HEK293 (cell line): ENCODE data around the gene C10orf88.

Source experiments
- FEZF1 ChIP-seq: fragments of 450-650 bp; formaldehyde crosslinking; IDR thresholded peaks from 2 replicates; pipeline ENCODE4 v1.5.1; 2016; ENCODE audit warnings: missing biosample characterization, missing genetic modification characterization
- GFI1B ChIP-seq: fragments of 450-650 bp; formaldehyde crosslinking; IDR thresholded peaks from 2 replicates; pipeline ENCODE4 v1.5.1; 2016; ENCODE audit warnings: missing biosample characterization, missing genetic modification characterization
- KLF9 ChIP-seq: fragments of 450-650 bp; formaldehyde crosslinking; IDR thresholded peaks from 2 replicates; pipeline ENCODE4 v1.5.1; 2016; ENCODE audit warnings: missing biosample characterization, missing genetic modification characterization, low read depth
- SCRT1 ChIP-seq: fragments of 450-650 bp; formaldehyde crosslinking; IDR thresholded peaks from 2 replicates; pipeline ENCODE4 v1.5.1; 2016; ENCODE audit warnings: missing biosample characterization, missing genetic modification characterization, borderline replicate concordance
- ZBTB17 ChIP-seq: fragments of 450-650 bp; formaldehyde crosslinking; IDR thresholded peaks from 2 replicates; pipeline ENCODE4 v1.5.1; 2016; ENCODE audit warnings: missing biosample characterization, missing genetic modification characterization
- ZBTB20 ChIP-seq: fragments of 450-650 bp; formaldehyde crosslinking; IDR thresholded peaks from 2 replicates; pipeline ENCODE4 v1.5.1; 2016; ENCODE audit warnings: missing biosample characterization, missing genetic modification characterization
- ZBTB21 ChIP-seq: fragments of 450-650 bp; formaldehyde crosslinking; IDR thresholded peaks from 2 replicates; pipeline ENCODE4 v1.5.1; 2017; ENCODE audit warnings: missing biosample characterization, missing genetic modification characterization
- ZEB2 ChIP-seq: fragments of 450-650 bp; formaldehyde crosslinking; IDR thresholded peaks from 2 replicates; pipeline ENCODE4 v1.5.1; 2016; ENCODE audit warnings: missing biosample characterization, missing genetic modification characterization
- ZFP3 ChIP-seq: fragments of 450-650 bp; formaldehyde crosslinking; IDR thresholded peaks from 2 replicates; pipeline ENCODE4 v1.5.1; 2016; ENCODE audit warnings: low read depth, missing biosample characterization, missing genetic modification characterization
- ZNF121 ChIP-seq: fragments of 450-650 bp; formaldehyde crosslinking; IDR thresholded peaks from 2 replicates; pipeline ENCODE4 v1.5.1; 2016; ENCODE audit warnings: missing biosample characterization, missing genetic modification characterization
- ZNF2 ChIP-seq: fragments of 450-650 bp; formaldehyde crosslinking; IDR thresholded peaks from 2 replicates; pipeline ENCODE4 v1.5.1; 2016; ENCODE audit warnings: missing biosample characterization, missing genetic modification characterization
- ZNF24 ChIP-seq: fragments of 450-650 bp; formaldehyde crosslinking; IDR thresholded peaks from 2 replicates; pipeline ENCODE4 v1.5.1; 2016; ENCODE audit warnings: missing biosample characterization, missing genetic modification characterization
- ZNF292 ChIP-seq: fragments of 450-650 bp; formaldehyde crosslinking; IDR thresholded peaks from 2 replicates; pipeline ENCODE4 v1.5.1; 2016; ENCODE audit warnings: low read depth, missing biosample characterization, missing genetic modification characterization, borderline replicate concordance
- ZNF341 ChIP-seq: fragments of 450-650 bp; formaldehyde crosslinking; IDR thresholded peaks from 2 replicates; pipeline ENCODE4; 2016; ENCODE audit warnings: low read depth, missing biosample characterization, missing genetic modification characterization
- ZNF391 ChIP-seq: fragments of 450-650 bp; formaldehyde crosslinking; IDR thresholded peaks from 2 replicates; pipeline ENCODE4 v1.5.1; 2016; ENCODE audit warnings: low read depth, missing biosample characterization, missing genetic modification characterization, borderline replicate concordance
- ZNF514 ChIP-seq: fragments of 450-650 bp; formaldehyde crosslinking; IDR thresholded peaks from 2 replicates; pipeline ENCODE4 v1.5.1; 2016; ENCODE audit warnings: missing biosample characterization, missing genetic modification characterization
- ZNF521 ChIP-seq: fragments of 450-650 bp; formaldehyde crosslinking; IDR thresholded peaks from 2 replicates; pipeline ENCODE4 v1.5.1; 2017; ENCODE audit warnings: missing biosample characterization, mild to moderate bottlenecking, missing genetic modification characterization
- ZNF548 ChIP-seq: fragments of 450-650 bp; formaldehyde crosslinking; IDR thresholded peaks from 2 replicates; pipeline ENCODE4 v1.5.1; 2016; ENCODE audit warnings: missing biosample characterization, missing genetic modification characterization
- ZNF549 ChIP-seq: fragments of 450-650 bp; IDR thresholded peaks from 2 replicates; pipeline ENCODE4 v1.5.1; 2018; ENCODE audit warnings: missing biosample characterization, missing genetic modification characterization, mild to moderate bottlenecking, inconsistent platforms, moderate library complexity
- ZNF555 ChIP-seq: fragments of 450-650 bp; formaldehyde crosslinking; conservative IDR thresholded peaks from 2 replicates; pipeline ENCODE4 v1.5.1; 2017; ENCODE audit warnings: missing biosample characterization, mild to moderate bottlenecking, missing genetic modification characterization, inconsistent platforms
- ZNF558 ChIP-seq: fragments of 450-650 bp; formaldehyde crosslinking; IDR thresholded peaks from 2 replicates; pipeline ENCODE4 v1.5.1; 2016; ENCODE audit warnings: missing biosample characterization, missing genetic modification characterization
- ZNF623 ChIP-seq: fragments of 450-650 bp; formaldehyde crosslinking; IDR thresholded peaks from 2 replicates; pipeline ENCODE4 v1.5.1; 2016; ENCODE audit warnings: missing biosample characterization, missing genetic modification characterization
- ZNF629 ChIP-seq: fragments of 450-650 bp; formaldehyde crosslinking; IDR thresholded peaks from 2 replicates; pipeline ENCODE4 v1.5.1; 2017; ENCODE audit warnings: missing biosample characterization, missing genetic modification characterization
- ZNF830 ChIP-seq: fragments of 450-650 bp; IDR thresholded peaks from 2 replicates; pipeline ENCODE4 v1.5.0; 2018; ENCODE audit warnings: missing biosample characterization, missing genetic modification characterization, low read depth, mild to moderate bottlenecking, moderate library complexity
- ZNF843 ChIP-seq: fragments of 450-650 bp; formaldehyde crosslinking; IDR thresholded peaks from 2 replicates; pipeline ENCODE4 v1.5.1; 2016; ENCODE audit warnings: missing biosample characterization, missing genetic modification characterization
- TF ChIP-seq, protein P1 (sequence below): fragments of 450-650 bp; formaldehyde crosslinking; IDR thresholded peaks from 2 replicates; pipeline ENCODE4 v1.5.1; 2016; ENCODE audit warnings: missing biosample characterization, missing genetic modification characterization
- TF ChIP-seq, protein P2 (sequence below): fragments of 450-650 bp; formaldehyde crosslinking; IDR thresholded peaks from 2 replicates; pipeline ENCODE4 v1.5.1; 2017; ENCODE audit warnings: missing biosample characterization, missing genetic modification characterization
- TF ChIP-seq, protein P3 (sequence below): fragments of 450-650 bp; formaldehyde crosslinking; IDR thresholded peaks from 2 replicates; pipeline ENCODE4 v1.5.1; 2016; ENCODE audit warnings: missing biosample characterization, missing genetic modification characterization
- TF ChIP-seq, protein P4 (sequence below): fragments of 450-650 bp; formaldehyde crosslinking; IDR thresholded peaks from 2 replicates; pipeline ENCODE4 v1.5.1; 2016; ENCODE audit warnings: missing biosample characterization, missing genetic modification characterization
- TF ChIP-seq, protein P5 (sequence below): fragments of 450-650 bp; formaldehyde crosslinking; IDR thresholded peaks from 2 replicates; pipeline ENCODE4 v1.5.1; 2016; ENCODE audit warnings: missing biosample characterization, missing genetic modification characterization

C10orf88 gene

DNA sequence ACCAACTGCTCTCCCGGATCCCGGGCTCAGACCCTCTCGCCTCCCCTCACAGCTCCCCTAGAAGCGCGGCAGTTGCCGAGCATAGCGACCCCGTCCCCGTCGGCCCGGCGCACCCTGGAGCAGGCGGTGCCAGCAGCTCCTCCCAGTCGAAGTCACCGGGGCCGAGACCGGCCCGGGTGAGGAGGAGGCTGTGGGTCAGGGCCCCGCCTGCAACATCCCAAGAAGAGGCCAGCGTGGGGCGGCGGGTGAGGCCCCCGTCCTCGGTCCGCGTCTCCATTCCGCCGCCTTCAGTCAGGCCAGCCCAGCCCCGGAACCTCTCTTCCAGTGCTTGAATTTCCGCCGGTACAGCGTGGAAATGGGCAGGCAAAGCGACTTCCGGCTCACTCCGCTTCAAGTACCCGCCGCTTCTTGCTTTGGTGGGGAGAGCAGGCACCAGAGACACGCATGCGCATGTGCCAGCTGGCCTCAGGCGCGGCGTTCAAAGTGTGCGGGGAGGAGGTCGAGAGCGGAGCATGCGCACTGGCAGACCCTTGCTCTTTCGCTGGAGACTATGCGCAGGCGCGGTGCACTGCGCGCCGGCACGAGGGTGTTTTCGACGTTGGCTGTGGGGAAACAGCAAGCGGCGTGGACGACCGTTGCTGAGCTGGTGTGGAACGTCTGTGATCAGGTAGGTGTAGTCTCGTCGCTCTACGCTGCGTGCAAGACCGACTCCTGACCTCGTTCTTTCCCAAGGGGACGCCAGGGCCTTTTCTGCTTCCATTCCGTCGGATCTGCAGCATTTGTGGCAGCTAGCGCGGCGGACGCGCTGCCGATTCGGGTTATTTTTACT lies at the start of gene C10orf88 (continued):
- TF ChIP-seq ZNF558 (tag by site-specific recombination), result no peak; the same call in 1 of the 2 replicates
- TF ChIP-seq ZNF830 (tag by site-specific recombination), result no peak
- TF ChIP-seq, protein P1, sequence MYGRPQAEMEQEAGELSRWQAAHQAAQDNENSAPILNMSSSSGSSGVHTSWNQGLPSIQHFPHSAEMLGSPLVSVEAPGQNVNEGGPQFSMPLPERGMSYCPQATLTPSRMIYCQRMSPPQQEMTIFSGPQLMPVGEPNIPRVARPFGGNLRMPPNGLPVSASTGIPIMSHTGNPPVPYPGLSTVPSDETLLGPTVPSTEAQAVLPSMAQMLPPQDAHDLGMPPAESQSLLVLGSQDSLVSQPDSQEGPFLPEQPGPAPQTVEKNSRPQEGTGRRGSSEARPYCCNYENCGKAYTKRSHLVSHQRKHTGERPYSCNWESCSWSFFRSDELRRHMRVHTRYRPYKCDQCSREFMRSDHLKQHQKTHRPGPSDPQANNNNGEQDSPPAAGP, result peak; percentile 83; the same call in 1 of the 2 replicates
- peak; percentile 92 for TF ChIP-seq ZBTB20 (tag by site-specific recombination)
- TF ChIP-seq ZNF514 (tag by site-specific recombination), result no peak
- no peak for TF ChIP-seq ZNF549 (tag by site-specific recombination)
- peak; percentile 93 for TF ChIP-seq ZNF2 (tag by site-specific recombination)
- TF ChIP-seq ZNF121 (tag by site-specific recombination), result no peak; the same call in 1 of the 2 replicates
- no peak; the same call in 1 of the 2 replicates for TF ChIP-seq KLF9 (tag by site-specific recombination)
- TF ChIP-seq ZBTB21, result peak; percentile 43; the same call in 1 of the 2 replicates
- TF ChIP-seq, protein P2, sequence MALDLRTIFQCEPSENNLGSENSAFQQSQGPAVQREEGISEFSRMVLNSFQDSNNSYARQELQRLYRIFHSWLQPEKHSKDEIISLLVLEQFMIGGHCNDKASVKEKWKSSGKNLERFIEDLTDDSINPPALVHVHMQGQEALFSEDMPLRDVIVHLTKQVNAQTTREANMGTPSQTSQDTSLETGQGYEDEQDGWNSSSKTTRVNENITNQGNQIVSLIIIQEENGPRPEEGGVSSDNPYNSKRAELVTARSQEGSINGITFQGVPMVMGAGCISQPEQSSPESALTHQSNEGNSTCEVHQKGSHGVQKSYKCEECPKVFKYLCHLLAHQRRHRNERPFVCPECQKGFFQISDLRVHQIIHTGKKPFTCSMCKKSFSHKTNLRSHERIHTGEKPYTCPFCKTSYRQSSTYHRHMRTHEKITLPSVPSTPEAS (tag by site-specific recombination), result no peak
- no peak for TF ChIP-seq ZNF555
- TF ChIP-seq, protein P3, sequence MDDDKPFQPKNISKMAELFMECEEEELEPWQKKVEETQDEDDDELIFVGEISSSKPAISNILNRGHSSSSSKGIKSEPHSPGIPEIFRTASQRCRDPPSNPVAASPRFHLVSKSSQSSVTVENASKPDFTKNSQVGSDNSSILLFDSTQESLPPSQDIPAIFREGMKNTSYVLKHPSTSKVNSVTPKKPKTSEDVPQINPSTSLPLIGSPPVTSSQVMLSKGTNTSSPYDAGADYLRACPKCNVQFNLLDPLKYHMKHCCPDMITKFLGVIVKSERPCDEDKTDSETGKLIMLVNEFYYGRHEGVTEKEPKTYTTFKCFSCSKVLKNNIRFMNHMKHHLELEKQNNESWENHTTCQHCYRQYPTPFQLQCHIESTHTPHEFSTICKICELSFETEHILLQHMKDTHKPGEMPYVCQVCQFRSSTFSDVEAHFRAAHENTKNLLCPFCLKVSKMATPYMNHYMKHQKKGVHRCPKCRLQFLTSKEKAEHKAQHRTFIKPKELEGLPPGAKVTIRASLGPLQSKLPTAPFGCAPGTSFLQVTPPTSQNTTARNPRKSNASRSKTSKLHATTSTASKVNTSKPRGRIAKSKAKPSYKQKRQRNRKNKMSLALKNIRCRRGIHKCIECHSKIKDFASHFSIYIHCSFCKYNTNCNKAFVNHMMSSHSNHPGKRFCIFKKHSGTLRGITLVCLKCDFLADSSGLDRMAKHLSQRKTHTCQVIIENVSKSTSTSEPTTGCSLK (tag by site-specific recombination), result peak; percentile 90; the same call in 1 of the 2 replicates
- TF ChIP-seq ZNF521 (tag by site-specific recombination), result no peak
- no peak for TF ChIP-seq ZNF623 (tag by site-specific recombination)
- TF ChIP-seq, protein P4, sequence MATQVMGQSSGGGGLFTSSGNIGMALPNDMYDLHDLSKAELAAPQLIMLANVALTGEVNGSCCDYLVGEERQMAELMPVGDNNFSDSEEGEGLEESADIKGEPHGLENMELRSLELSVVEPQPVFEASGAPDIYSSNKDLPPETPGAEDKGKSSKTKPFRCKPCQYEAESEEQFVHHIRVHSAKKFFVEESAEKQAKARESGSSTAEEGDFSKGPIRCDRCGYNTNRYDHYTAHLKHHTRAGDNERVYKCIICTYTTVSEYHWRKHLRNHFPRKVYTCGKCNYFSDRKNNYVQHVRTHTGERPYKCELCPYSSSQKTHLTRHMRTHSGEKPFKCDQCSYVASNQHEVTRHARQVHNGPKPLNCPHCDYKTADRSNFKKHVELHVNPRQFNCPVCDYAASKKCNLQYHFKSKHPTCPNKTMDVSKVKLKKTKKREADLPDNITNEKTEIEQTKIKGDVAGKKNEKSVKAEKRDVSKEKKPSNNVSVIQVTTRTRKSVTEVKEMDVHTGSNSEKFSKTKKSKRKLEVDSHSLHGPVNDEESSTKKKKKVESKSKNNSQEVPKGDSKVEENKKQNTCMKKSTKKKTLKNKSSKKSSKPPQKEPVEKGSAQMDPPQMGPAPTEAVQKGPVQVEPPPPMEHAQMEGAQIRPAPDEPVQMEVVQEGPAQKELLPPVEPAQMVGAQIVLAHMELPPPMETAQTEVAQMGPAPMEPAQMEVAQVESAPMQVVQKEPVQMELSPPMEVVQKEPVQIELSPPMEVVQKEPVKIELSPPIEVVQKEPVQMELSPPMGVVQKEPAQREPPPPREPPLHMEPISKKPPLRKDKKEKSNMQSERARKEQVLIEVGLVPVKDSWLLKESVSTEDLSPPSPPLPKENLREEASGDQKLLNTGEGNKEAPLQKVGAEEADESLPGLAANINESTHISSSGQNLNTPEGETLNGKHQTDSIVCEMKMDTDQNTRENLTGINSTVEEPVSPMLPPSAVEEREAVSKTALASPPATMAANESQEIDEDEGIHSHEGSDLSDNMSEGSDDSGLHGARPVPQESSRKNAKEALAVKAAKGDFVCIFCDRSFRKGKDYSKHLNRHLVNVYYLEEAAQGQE (tag by site-specific recombination), result peak; percentile 68
- TF ChIP-seq SCRT1, result no peak
- no peak for TF ChIP-seq ZNF292
- no peak for TF ChIP-seq ZFP3 (tag by site-specific recombination)
- peak; percentile 76; the same call in 1 of the 2 replicates for TF ChIP-seq ZEB2 (tag by site-specific recombination)
- peak; percentile 6; the same call in 1 of the 2 replicates for TF ChIP-seq ZNF391 (tag by site-specific recombination)
- TF ChIP-seq, protein P5, sequence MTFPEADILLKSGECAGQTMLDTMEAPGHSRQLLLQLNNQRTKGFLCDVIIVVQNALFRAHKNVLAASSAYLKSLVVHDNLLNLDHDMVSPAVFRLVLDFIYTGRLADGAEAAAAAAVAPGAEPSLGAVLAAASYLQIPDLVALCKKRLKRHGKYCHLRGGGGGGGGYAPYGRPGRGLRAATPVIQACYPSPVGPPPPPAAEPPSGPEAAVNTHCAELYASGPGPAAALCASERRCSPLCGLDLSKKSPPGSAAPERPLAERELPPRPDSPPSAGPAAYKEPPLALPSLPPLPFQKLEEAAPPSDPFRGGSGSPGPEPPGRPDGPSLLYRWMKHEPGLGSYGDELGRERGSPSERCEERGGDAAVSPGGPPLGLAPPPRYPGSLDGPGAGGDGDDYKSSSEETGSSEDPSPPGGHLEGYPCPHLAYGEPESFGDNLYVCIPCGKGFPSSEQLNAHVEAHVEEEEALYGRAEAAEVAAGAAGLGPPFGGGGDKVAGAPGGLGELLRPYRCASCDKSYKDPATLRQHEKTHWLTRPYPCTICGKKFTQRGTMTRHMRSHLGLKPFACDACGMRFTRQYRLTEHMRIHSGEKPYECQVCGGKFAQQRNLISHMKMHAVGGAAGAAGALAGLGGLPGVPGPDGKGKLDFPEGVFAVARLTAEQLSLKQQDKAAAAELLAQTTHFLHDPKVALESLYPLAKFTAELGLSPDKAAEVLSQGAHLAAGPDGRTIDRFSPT (tag by site-specific recombination), result peak; percentile 85
- peak; percentile 77; the same call in 1 of the 2 replicates for TF ChIP-seq ZNF843 (tag by site-specific recombination)
- no peak for TF ChIP-seq ZNF548 (tag by site-specific recombination)
- TF ChIP-seq FEZF1, result peak; percentile 49; the same call in 1 of the 2 replicates
- TF ChIP-seq ZBTB17 (tag by site-specific recombination), result peak; percentile 74
- TF ChIP-seq ZNF341, result peak; percentile 38; the same call in 1 of the 2 replicates
- TF ChIP-seq ZNF24, result peak; percentile 82
- TF ChIP-seq ZNF629, result peak; percentile 79
- TF ChIP-seq GFI1B (tag by site-specific recombination), result no peak
